NCI-H1048 (cell line): Measurements from ENCODE around the gene RUNX2.

ENCODE experiments used
- DNase-seq: peaks from one replicate; lab custom pipeline; 2025; lab: John Stamatoyannopoulos, UW

Gene RUNX2

GRCh38 chr6:45415315-45415714 lies 87.2 kb downstream of the RUNX2 start:
- no peak for DNase-seq

- DNase-seq: no peak
Observed at GRCh38 chr6:45415788-45416518, 87.8 kb downstream of the RUNX2 start.

- no peak for DNase-seq
Observed at GRCh38 chr6:45416700-45417099, 88.6 kb downstream of the RUNX2 start.

GRCh38 chr6:45417436-45417835 lies 89.3 kb downstream of the RUNX2 start:
- no peak for DNase-seq

DNA sequence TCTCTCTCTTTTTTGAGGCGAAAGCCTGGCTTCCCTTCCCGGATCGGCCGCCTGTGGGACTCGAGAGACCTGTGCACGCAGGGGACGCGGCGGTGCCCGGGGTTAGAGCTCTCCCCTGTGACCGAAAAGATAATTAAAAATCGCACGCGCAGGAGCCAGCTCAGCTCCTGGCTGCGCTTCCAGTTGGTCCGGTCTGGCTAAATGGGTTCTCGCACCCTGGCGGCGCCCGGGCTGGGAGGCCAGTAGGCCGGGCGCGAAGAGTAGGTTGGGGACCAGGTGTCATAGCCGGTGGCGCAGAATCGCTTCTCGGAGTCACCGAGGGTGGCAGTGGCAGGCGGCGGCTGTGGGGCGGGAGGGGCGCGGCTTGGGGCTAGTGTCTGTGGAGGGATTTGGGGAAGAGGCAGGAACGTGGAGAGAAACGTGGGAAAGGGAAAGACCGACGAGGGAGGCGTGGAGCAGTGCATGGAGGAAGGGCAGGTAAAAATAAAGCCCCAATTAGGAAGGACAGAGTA lies 91.5 kb downstream of the RUNX2 start:
- no peak for DNase-seq

DNA sequence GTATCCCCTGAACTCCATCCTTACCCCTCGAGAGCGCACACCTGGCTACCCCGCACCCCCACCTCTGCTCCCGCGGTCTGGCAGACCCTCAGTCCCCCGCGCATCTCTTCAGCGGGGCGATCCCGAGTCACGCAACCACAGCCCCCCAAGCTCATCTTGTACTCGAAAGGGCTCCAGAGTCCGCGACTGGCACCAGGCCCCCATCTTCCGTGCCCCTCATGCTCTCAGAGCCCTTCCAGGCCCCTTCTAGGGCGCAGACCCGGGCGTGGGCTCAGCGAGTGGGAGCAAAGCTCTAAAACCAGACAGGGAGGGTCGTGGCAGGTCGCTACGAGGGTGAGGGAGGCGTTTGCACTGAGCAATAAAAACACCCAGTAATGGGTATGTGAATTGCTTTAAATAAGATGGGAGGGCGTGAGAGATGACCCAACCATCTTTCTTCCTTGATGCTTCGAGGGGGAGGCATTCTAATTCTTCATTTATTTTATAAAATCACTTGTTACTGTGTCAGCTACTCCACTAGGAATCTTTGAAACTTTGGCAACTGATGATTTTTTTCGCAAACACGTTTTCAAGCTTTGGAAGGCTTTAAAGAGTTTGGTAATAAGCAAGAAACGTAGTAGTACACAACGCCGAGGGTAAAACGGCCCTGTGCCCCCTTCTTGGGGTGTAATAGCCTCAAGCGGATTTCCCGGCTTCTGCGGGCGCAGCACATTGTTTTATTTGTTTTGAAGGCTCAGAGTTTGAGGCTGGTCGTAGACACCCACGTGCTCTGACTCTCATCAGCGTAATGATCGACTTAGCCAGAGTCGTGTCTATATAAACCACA lies 92.2 kb downstream of the RUNX2 start:
- no peak for DNase-seq

GRCh38 chr6:45420909-45421708 lies 93.0 kb downstream of the RUNX2 start:
- no peak for DNase-seq

- no peak for DNase-seq
Observed at GRCh38 chr6:45421709-45422502, 93.8 kb downstream of the RUNX2 start.

DNA sequence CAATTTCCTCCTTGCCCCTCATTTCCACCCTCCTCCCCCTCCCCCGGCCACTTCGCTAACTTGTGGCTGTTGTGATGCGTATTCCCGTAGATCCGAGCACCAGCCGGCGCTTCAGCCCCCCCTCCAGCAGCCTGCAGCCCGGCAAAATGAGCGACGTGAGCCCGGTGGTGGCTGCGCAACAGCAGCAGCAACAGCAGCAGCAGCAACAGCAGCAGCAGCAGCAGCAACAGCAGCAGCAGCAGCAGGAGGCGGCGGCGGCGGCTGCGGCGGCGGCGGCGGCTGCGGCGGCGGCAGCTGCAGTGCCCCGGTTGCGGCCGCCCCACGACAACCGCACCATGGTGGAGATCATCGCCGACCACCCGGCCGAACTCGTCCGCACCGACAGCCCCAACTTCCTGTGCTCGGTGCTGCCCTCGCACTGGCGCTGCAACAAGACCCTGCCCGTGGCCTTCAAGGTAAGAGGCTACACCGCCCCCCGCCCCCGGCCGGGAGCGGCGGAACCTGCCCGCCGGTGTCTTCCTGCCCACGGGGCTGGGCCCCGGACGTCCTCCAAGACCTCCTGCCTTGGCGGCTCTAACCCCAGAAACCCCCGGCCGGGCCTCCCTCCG lies 94.5 kb downstream of the RUNX2 start:
- no peak for DNase-seq

- DNase-seq: no peak
Observed at GRCh38 chr6:45423111-45423823, 95.1 kb downstream of the RUNX2 start.

GRCh38 chr6:45423824-45424450 lies 95.8 kb downstream of the RUNX2 start:
- no peak for DNase-seq

DNA sequence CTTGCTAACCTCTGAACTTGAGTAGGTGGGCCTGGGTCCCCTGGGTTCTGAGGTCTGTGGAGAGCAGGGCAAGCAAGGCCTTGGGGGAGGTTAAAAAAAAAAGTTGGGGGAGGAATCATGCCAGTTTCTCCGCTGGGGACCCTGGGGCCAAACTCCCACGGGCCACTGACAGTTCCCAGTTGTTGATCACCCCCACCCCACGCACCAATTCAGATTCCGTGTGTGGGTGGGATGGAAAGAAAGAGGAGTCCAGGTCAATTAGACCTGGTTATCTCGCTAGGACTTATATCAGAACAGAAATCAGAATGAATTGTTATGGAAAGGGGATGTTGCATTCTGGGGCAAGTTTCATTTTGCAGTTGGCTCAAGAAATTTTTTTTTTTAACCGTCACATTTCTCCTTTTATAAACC lies 96.3 kb downstream of the RUNX2 start:
- DNase-seq: no peak

- no peak for DNase-seq
Observed at GRCh38 chr6:45426251-45426650, 98.1 kb downstream of the RUNX2 start.

GRCh38 chr6:45427726-45428125 lies 99.6 kb downstream of the RUNX2 start:
- no peak for DNase-seq

DNA sequence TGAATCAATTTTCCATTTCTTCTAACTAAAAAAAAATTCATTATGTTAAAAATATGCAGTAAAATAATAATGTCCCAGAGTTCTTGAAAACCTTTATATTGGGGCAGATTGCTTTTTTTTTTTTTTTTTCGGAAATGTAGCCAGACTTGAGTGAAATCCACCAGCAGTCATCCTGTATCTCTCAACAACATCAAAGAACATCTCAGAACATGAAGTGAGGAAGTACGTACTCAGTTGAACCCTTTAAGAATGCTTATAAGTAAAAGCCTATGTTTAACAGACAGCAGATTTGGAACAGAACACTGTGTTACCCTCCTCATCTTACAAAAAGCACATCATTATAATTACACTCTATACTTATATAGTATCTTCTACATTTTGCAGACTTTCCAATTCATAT lies 100.6 kb downstream of the RUNX2 start:
- no peak for DNase-seq

- DNase-seq: no peak
Observed at GRCh38 chr6:45430590-45431202, 102.6 kb downstream of the RUNX2 start.

DNA sequence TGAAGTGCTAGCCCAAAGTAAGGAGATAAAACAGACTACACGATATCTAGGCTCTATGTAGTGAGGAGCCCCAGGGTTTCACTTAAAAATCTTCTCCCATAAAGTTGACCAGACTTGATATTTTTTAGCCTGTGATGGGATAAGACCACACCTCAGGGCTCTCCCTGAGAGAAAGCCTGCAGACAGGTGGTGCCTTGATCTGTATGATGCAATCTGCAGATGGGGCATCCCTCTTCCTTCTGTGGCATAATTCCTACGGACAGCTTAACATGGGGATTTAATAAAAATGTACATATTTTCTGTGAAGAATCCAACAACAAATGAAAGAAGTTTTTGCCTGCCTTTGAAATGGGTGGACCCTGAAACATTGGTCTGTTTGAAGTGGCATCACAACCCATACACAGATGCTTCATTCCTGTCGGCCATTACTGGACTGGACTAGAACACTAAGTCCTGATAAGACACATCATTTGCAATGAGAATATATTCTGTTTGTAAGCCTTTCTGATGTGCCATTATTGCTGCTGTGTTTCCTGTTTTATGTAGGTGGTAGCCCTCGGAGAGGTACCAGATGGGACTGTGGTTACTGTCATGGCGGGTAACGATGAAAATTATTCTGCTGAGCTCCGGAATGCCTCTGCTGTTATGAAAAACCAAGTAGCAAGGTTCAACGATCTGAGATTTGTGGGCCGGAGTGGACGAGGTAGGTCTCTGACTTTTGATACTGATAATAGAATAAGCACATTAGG lies 103.4 kb downstream of the RUNX2 start:
- DNase-seq: no peak

- DNase-seq: no peak
Observed at GRCh38 chr6:45432977-45433376, 104.8 kb downstream of the RUNX2 start.
